Measurements from ENCODE around the gene STRA8. TPM values are rescaled to one million over a fixed set of nuclear protein-coding genes. Genes with fewer than 3 reads are reported as not detected.
A peak's percentile ranks its signal among the peaks of the same experiment; 100 is the strongest.

STRA8 gene
- total and polyA plus RNA-seq, 7 experiments from 2014 or later, result not detected

DNA sequence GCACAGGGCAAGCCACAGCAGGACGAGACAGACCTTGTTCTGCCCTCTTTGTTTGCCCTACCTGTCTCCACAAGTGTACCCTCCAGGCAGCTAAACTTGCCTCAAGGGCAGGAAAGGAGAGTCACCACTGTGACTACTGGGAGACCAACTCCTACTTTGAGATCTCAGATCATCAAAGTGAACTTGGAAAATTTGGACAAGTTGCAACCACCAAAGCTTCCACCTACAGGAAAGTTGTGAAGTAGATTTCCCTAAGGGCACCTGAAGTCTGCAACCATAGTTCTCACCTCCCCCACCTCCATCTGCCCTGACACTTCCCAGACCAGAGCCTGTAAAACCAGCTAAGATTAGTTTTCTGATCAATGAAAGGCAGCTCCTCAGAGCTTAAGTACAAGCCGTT is 19.8 kb upstream of the STRA8 start:
- Mint-ChIP-seq H3K27me3 (peaks cover 0 to 7% (median 6%) of the 10 kb centered on the region in 5 donors), H3K27ac (peak overlapping the region in 2 of 9 donors; percentile 2 to 43), H3K36me3 (peaks cover 0 to 5% (median 1%) of the 10 kb centered on the region in 5 donors), H3K9me3 (no peaks in the 10 kb centered on the region), H3K4me3 (no peak overlapping the region), H3K4me1 (peaks cover 7 to 25% (median 19%) of the 10 kb centered on the region in 7 donors)
- ATAC-seq (no peak), DNase-seq (no peak)
- Histone ChIP-seq H3K4me1 (ENCODE audit: control insufficient read depth in 2 of 2, insufficient read depth in 2 of 2, low read length in 2 of 2) (peaks cover 0 to 5% of the 10 kb centered on the region in 2 donors), H3K27me3 (ENCODE audit: control insufficient read depth in 2 of 2, insufficient read depth in 2 of 2, low read length in 2 of 2) (no peaks in the 10 kb centered on the region), H3K4me3 (ENCODE audit: low read length) (no peak overlapping the region), H3K36me3 (ENCODE audit: control insufficient read depth in 2 of 3, insufficient read depth in 3 of 3, low read length in 3 of 3) (no peaks in the 10 kb centered on the region), H3K9me3 (ENCODE audit: control insufficient read depth in 2 of 3, low read length in 3 of 3) (no peaks in the 10 kb centered on the region), H3K27ac (ENCODE audit: low read depth, low read length) (no peak overlapping the region)
- POLR2A ChIA-PET, result no interaction called here
- CTCF ChIA-PET, result interaction anchor here (0.7 kb wide), 1 partner anchor 24 kb away, joined by 4 read pairs; no protein-coding TSS in a partner anchor
- intact Hi-C loops (cut with micrococcal nuclease), result loop anchor here in 1 of 2 donors (5.0 kb wide), 2 partner anchors 897 to 1962 kb away; partner anchors contain the start of genes EXOC4 and SLC35B4

DNA sequence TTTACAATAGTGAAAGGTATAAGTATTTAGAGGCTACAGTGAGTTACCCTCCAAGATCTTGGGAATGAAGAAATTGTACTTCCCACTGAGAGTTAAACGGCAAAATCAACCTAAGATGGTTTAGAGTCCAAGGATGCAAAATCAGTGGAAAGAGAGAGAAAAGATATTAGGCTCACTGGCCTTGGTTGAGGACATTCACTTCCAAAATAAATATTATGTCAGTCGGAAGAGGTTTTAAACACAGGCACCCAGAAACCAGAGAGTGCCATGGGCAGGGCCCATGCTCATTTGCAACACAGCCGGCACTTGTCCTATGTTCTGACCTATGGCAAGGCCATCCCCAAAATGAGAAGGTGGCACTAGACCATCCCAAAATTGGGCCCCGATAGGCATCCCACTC is 18.5 kb upstream of the STRA8 start:
- no peak overlapping the region for H3K27ac Mint-ChIP-seq
- H3K36me3 Mint-ChIP-seq, result peaks cover 0 to 6% (median 1%) of the 10 kb centered on the region in 5 donors
- Histone ChIP-seq H3K4me3 (ENCODE audit: low read length) (no peak overlapping the region), H3K27ac (ENCODE audit: low read depth, low read length) (no peak overlapping the region), H3K36me3 (ENCODE audit: control insufficient read depth in 2 of 3, insufficient read depth in 3 of 3, low read length in 3 of 3) (no peaks in the 10 kb centered on the region), H3K9me3 (ENCODE audit: control insufficient read depth in 2 of 3, low read length in 3 of 3) (no peaks in the 10 kb centered on the region), H3K4me1 (ENCODE audit: control insufficient read depth in 2 of 2, insufficient read depth in 2 of 2, low read length in 2 of 2) (peaks cover 0 to 4% of the 10 kb centered on the region in 2 donors), H3K27me3 (ENCODE audit: control insufficient read depth in 2 of 2, insufficient read depth in 2 of 2, low read length in 2 of 2) (no peaks in the 10 kb centered on the region)
- no peaks in the 10 kb centered on the region for H3K9me3 Mint-ChIP-seq
- intact Hi-C loops (cut with micrococcal nuclease), result no loop called here
- H3K27me3 Mint-ChIP-seq, result peaks cover 0 to 13% (median 6%) of the 10 kb centered on the region in 5 donors
- CTCF ChIA-PET, result no interaction called here
- peaks cover 0 to 12% (median 11%) of the 10 kb centered on the region in 7 donors for H3K4me1 Mint-ChIP-seq
- no peak for ATAC-seq
- no peak overlapping the region for H3K4me3 Mint-ChIP-seq
- POLR2A ChIA-PET, result no interaction called here
- no peak for DNase-seq

DNA sequence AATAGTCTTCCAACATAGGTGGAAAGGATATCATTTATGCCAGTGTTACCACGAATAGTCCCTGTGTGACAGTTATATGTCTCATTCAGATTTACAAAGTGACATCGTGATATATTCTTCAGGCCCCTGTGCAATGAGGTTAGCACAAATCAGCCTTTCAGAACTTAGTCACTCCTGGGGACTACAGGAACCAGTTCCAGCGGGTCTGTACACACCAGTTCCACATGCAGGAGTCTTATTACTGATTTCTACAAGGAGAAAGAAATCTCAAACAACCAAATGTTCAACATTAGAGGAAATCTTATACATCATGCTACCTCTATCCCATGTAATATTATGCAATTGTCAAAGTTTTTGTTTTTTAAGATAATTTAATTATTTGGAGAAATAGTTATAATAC is 17.9 kb upstream of the STRA8 start:
- Histone ChIP-seq H3K27me3 (ENCODE audit: control insufficient read depth in 2 of 2, insufficient read depth in 2 of 2, low read length in 2 of 2) (no peaks in the 10 kb centered on the region), H3K27ac (ENCODE audit: low read depth, low read length) (no peak overlapping the region), H3K4me3 (ENCODE audit: low read length) (no peak overlapping the region), H3K9me3 (ENCODE audit: control insufficient read depth in 2 of 3, low read length in 3 of 3) (no peaks in the 10 kb centered on the region), H3K36me3 (ENCODE audit: control insufficient read depth in 2 of 3, insufficient read depth in 3 of 3, low read length in 3 of 3) (no peaks in the 10 kb centered on the region), H3K4me1 (ENCODE audit: control insufficient read depth in 2 of 2, insufficient read depth in 2 of 2, low read length in 2 of 2) (no peaks in the 10 kb centered on the region)
- POLR2A ChIA-PET, result no interaction called here
- peaks cover 0 to 3% (median 0%) of the 10 kb centered on the region in 11 donors for H3K9me3 Mint-ChIP-seq
- ATAC-seq (no peak), DNase-seq (no peak)
- no peak overlapping the region for H3K27ac Mint-ChIP-seq
- peaks cover 0 to 6% (median 6%) of the 10 kb centered on the region in 7 donors for H3K4me1 Mint-ChIP-seq
- H3K27me3 Mint-ChIP-seq, result peaks cover 0 to 17% (median 6%) of the 10 kb centered on the region in 5 donors
- H3K4me3 Mint-ChIP-seq, result no peak overlapping the region
- peaks cover 0 to 11% (median 1%) of the 10 kb centered on the region in 5 donors for H3K36me3 Mint-ChIP-seq
- CTCF ChIA-PET, result no interaction called here
- intact Hi-C loops (cut with micrococcal nuclease), result no loop called here

DNA sequence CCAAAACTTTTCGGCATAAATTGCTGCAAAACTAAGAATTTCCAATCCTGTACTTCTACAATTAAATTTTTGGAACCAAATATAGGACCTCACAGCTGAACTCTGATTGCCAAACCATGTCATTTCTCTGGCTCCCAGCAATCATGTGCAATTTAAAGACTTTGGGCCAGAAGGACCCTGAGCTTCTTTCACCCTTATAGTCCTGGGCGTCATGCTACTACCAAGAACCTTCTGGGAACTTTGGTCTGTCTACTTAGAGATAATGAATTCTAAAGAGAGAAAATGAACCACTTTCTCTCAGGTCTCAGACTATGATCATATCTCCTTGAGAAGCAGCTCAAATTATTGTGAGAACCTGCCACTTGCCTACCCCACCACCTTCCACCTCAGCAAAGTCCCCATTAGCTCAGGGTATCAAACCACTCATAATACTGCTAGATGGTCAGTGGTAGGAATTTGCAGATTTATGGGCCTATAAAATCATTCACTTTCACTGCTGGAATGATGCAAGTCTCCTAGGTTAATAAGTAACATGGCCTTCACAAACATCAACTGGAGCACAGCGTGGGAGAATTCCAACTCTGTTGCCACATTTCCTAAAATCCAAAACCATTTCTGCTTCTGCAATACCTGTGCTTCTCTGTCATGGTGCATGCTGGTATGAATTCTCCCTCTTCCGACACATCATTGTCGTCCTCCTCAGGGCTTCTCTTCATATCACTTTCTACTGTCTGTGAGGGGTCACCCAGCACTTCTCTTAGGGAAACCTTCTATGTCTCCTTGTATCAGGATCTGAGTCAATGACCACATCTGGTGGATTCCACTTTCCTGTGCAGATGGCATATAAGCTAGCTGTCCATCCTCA is 15.8 kb upstream of the STRA8 start:
- DNase-seq (no peak), ATAC-seq (no peak)
- H3K27ac ChIP-seq (ENCODE audit: low read depth, low read length), result no peak overlapping the region
- no peak overlapping the region for H3K4me3 ChIP-seq (ENCODE audit: low read length)
- H3K36me3 ChIP-seq (ENCODE audit: control insufficient read depth in 2 of 3, insufficient read depth in 3 of 3, low read length in 3 of 3), result no peaks in the 10 kb centered on the region
- intact Hi-C loops (cut with micrococcal nuclease), result no loop called here
- H3K4me1 ChIP-seq (ENCODE audit: control insufficient read depth in 2 of 2, insufficient read depth in 2 of 2, low read length in 2 of 2), result no peaks in the 10 kb centered on the region
- H3K4me3 Mint-ChIP-seq, result no peak overlapping the region
- peaks cover 0 to 2% (median 0%) of the 10 kb centered on the region in 7 donors for H3K4me1 Mint-ChIP-seq
- peaks cover 0 to 17% (median 7%) of the 10 kb centered on the region in 5 donors for H3K27me3 Mint-ChIP-seq
- no peaks in the 10 kb centered on the region for H3K27me3 ChIP-seq (ENCODE audit: control insufficient read depth in 2 of 2, insufficient read depth in 2 of 2, low read length in 2 of 2)
- no peaks in the 10 kb centered on the region for H3K9me3 ChIP-seq (ENCODE audit: control insufficient read depth in 2 of 3, low read length in 3 of 3)
- H3K9me3 Mint-ChIP-seq, result peaks cover 0 to 3% (median 0%) of the 10 kb centered on the region in 11 donors
- CTCF ChIA-PET, result no interaction called here
- H3K36me3 Mint-ChIP-seq, result peaks cover 0 to 15% (median 0%) of the 10 kb centered on the region in 5 donors
- POLR2A ChIA-PET, result interaction anchor here (0.5 kb wide), 1 partner anchor 86 kb away, joined by 3 read pairs; no protein-coding TSS in a partner anchor
- H3K27ac Mint-ChIP-seq, result no peak overlapping the region

DNA sequence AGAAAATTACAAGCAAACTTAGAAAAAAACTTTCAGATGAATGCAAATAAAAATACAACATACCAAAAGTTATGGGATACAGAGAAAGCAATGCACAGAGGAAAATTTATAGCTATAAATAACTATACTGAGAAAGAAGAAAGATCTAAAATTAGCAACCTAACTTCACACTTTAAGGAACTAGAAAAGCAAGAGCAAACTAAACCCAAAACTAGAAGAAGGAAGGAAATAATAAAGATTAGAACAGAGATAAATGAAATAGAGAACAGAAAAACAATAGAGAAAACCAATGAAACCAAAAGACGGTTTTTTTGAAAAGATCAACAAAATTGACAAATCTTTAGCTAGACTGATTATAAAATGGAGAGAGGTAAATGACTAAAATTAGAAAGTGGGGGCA is 9.6 kb upstream of the STRA8 start:
- Mint-ChIP-seq H3K36me3 (peaks cover 0 to 10% (median 1%) of the 10 kb centered on the region in 5 donors), H3K27ac (peak overlapping the region in 1 of 9 donors; percentile 38), H3K4me1 (peaks cover 0 to 12% (median 8%) of the 10 kb centered on the region in 7 donors), H3K27me3 (peaks cover 0 to 12% (median 6%) of the 10 kb centered on the region in 5 donors), H3K4me3 (peak overlapping the region in 1 of 10 donors; percentile 5), H3K9me3 (peaks cover 0 to 12% (median 0%) of the 10 kb centered on the region in 11 donors)
- ChIA-PET POLR2A (no interaction called here), CTCF (no interaction called here)
- H3K9me3 ChIP-seq (ENCODE audit: control insufficient read depth in 2 of 3, low read length in 3 of 3), result no peaks in the 10 kb centered on the region
- ATAC-seq (no peak), DNase-seq (no peak)
- no peaks in the 10 kb centered on the region for H3K36me3 ChIP-seq (ENCODE audit: control insufficient read depth in 2 of 3, insufficient read depth in 3 of 3, low read length in 3 of 3)
- H3K4me1 ChIP-seq (ENCODE audit: control insufficient read depth in 2 of 2, insufficient read depth in 2 of 2, low read length in 2 of 2), result no peaks in the 10 kb centered on the region
- no peak overlapping the region for H3K4me3 ChIP-seq (ENCODE audit: low read length)
- no peaks in the 10 kb centered on the region for H3K27me3 ChIP-seq (ENCODE audit: control insufficient read depth in 2 of 2, insufficient read depth in 2 of 2, low read length in 2 of 2)
- H3K27ac ChIP-seq (ENCODE audit: low read depth, low read length), result no peak overlapping the region
- intact Hi-C loops (cut with micrococcal nuclease), result no loop called here

DNA sequence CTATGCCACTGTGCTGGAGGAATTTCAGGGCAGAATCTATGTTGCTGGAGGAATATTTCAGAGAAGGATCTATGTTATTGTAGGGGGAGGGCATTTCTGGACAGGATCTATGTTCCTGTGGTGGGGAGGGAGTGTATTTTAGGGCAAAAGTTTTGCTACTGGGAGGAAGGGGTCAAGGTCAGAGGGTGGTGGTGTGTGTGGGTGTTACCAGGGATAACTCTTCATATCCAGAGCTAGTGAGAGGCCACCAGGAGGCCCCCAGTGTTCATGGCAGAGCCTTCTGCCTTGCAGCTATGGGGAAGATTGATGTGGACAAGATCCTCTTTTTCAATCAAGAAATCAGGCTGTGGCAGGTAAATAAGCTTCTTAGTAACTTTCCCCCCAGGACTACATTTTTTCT is 2.0 kb upstream of the STRA8 start:
- POLR2A ChIA-PET, result no interaction called here
- Histone ChIP-seq H3K4me1 (ENCODE audit: control insufficient read depth in 2 of 2, insufficient read depth in 2 of 2, low read length in 2 of 2) (no peaks in the 10 kb centered on the region), H3K36me3 (ENCODE audit: control insufficient read depth in 2 of 3, insufficient read depth in 3 of 3, low read length in 3 of 3) (no peaks in the 10 kb centered on the region), H3K4me3 (ENCODE audit: low read length) (no peak overlapping the region), H3K27ac (ENCODE audit: low read depth, low read length) (no peak overlapping the region), H3K27me3 (ENCODE audit: control insufficient read depth in 2 of 2, insufficient read depth in 2 of 2, low read length in 2 of 2) (no peaks in the 10 kb centered on the region), H3K9me3 (ENCODE audit: control insufficient read depth in 2 of 3, low read length in 3 of 3) (no peaks in the 10 kb centered on the region)
- Mint-ChIP-seq H3K4me1 (peaks cover 0 to 5% (median 0%) of the 10 kb centered on the region in 7 donors), H3K27me3 (peaks cover 0 to 4% (median 0%) of the 10 kb centered on the region in 5 donors), H3K36me3 (peaks cover 0 to 3% (median 0%) of the 10 kb centered on the region in 5 donors), H3K4me3 (no peak overlapping the region), H3K9me3 (peaks cover 0 to 4% (median 0%) of the 10 kb centered on the region in 11 donors), H3K27ac (no peak overlapping the region)
- no peak for DNase-seq
- ATAC-seq, result no peak
- intact Hi-C loops (cut with micrococcal nuclease), result no loop called here
- CTCF ChIA-PET, result interaction anchor here (0.5 kb wide), 1 partner anchor 173 kb away, joined by 4 read pairs; no protein-coding TSS in a partner anchor

Data from naive thymus-derived CD4-positive, alpha-beta T cell (primary cell).